ENCODE measurements around the gene PACC1. TPM values are rescaled to one million over a fixed set of nuclear protein-coding genes. Genes with fewer than 3 reads are reported as not detected.

PACC1 gene
- 10 to 100 TPM; 18.3 to 19.2 TPM for total RNA-seq

DNA sequence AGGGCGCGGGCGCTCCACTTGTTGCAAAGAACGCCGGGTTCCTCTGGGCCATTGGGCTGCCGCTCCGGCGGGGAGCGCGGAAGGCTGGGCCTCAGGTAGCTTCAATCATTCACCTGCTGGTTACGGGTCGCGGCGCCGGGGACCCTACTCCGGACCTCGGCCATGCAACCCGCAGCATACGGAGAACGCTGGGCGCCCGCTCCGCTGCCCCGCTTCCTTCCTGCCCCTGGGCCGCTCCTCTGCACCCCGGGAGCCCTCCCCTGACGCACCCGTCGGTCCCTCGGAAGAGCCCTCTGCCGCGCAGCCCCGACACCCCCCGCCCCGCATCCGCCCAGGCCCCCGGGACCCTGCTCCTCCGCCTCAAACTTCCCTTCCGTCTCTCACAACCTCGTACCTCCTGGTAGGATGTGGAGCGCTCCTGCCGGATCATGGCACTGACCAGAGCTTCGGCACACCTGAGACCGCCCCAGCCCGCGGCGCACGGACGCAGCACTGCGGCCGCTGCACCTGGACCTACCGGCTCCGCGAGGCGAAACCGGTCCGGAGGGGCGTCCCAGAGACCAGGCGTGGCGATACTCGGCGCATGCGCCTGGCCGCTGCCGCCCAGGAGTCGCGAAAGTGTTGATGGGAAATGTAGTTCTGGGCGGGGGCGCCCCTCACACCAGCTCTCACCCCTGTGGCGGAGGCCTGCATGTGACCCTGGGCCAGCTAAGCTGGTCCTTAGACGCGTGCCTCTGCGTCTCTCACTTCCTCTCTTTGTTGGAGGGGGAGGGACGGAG lies at the start of gene PACC1:
Gene PACC1 (minus strand): TSS at position 559 of the 779 bp plus-strand sequence. CDS start 129 bp downstream, at position 430.
- ChIA-PET POLR2A (interaction anchor here (1.1 to 2.0 kb wide), 2 partner anchors 15 to 19 kb away, joined by 3 to 5 read pairs; no protein-coding TSS in a partner anchor), CTCF (interaction anchor here (0.6 kb wide), 1 partner anchor 45 kb away, joined by 3 read pairs; no protein-coding TSS in a partner anchor)

GRCh38 chr1:212463565-212464285 lies 49.0 kb upstream of the PACC1 start:
- POLR2A ChIA-PET = no interaction called here

GRCh38 chr1:212461916-212462660 lies 47.4 kb upstream of the PACC1 start:
- CTCF ChIA-PET = no interaction called here
- POLR2A ChIA-PET = no interaction called here

More at GRCh38 chr1:212463565-212464285, 49.0 kb upstream of the PACC1 start:
- CTCF ChIA-PET = no interaction called here

- ChIA-PET CTCF (interaction anchor here (0.6 to 1.0 kb wide), 3 partner anchors 9 to 98 kb away, joined by 3 read pairs; no protein-coding TSS in a partner anchor), POLR2A (no interaction called here)
Observed at GRCh38 chr1:212460376-212460775, 45.7 kb upstream of the PACC1 start.

DNA sequence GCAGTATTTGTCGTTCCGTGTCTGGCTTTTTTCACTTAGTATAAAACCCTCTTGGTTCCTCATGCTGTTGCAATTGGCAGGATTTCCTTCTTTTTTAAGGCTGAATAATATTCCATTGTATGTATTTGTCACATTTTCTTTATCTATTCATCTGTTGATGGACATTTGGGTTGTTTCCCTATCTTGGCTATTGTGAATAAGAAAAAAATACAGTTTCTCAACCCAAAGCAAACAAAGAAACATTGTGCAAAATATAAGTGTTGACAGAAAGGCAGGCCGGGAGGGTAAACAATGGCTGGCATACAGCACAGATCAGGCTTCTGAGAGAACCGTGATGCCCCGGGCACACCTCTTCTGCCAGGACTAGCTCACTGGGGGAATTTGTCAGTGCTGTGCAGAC lies 45.0 kb upstream of the PACC1 start:
- POLR2A ChIA-PET = no interaction called here
- CTCF ChIA-PET = interaction anchor here (0.5 to 1.0 kb wide), 3 partner anchors 8 to 98 kb away, joined by 3 read pairs; no protein-coding TSS in a partner anchor

DNA sequence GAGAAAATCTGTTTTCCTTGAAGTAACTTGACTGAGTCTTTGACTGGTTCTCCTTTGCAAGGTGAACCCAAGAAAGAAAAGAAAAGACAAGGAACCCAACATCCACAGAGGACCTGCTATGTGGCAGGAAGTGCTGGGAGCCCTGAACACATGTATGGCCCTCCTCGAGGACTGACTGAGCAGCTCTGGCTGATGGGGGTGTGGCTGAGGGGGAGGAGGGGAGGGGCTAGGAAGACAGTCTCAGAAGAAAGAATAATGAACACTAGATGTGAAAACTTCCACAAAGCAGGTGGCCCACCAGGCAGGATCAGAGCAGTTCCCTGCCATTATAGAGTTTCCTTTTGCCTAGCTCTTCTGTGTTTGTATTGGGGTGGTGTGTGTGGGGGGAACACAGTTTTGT lies 44.1 kb upstream of the PACC1 start:
- ChIA-PET POLR2A (no interaction called here), CTCF (interaction anchor here (0.5 to 1.7 kb wide), 3 partner anchors 19 to 154 kb away, joined by 3 to 7 read pairs (median 3); no protein-coding TSS in a partner anchor)

DNA sequence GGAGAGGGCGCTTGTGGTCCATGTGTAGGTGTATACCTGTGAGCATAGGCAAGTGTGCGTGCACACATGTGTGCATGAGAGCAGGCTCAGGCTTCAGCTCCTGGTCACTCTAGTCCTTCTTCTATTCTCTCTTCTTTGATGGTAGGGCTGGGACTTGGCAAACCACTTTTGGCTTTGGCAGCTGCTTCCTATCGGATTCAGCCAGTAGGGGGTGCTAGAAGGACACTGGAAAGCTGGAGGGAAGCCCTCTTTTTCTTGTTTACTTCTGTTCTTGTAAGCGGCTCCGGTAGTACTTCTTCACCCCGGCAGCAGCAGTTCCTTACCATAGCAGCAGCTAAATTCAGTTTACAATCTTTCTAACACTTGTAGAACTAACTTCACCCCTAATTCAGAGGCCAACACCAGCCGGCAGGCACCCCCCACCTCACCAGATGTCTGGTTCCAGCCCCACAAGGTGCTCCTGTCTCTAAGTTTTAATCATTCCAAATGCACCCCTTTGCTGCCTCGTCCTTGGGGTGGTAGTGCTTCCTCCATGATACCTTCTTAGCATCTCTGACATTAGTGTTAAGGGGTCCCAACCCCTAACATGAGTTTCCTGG lies 43.2 kb upstream of the PACC1 start:
- CTCF ChIA-PET = interaction anchor here (0.7 to 3.5 kb wide), 19 partner anchors 8 to 777 kb away, joined by 3 to 32 read pairs (median 3); no protein-coding TSS in a partner anchor
- POLR2A ChIA-PET = no interaction called here

GRCh38 chr1:212455803-212456528 lies 41.3 kb upstream of the PACC1 start:
- POLR2A ChIA-PET = interaction anchor here (1.1 kb wide), 1 partner anchor 23 kb away, joined by 3 read pairs; the partner anchor contains the start of gene NENF

DNA sequence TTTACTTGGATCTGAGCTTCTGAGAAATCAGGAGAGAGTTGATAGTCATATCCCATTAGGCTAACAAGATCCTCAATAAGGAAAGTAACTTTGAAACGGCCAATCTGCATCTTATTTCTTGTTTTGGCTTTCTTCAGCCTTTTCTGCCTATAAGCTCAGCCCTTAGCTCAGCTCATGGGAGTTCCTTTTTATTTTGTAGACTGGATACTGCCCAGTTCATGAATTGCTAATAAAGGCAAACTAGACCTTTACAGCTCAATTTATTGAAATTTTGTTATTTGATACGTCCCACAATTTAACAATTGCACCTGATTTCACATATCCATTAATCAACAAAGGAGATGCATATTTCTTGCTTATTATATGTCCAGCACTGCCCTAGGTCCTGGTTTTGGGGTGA lies 40.7 kb upstream of the PACC1 start:
- POLR2A ChIA-PET = interaction anchor here (1.1 kb wide), 1 partner anchor 22 kb away, joined by 3 read pairs; the partner anchor contains the start of gene NENF
- CTCF ChIA-PET = interaction anchor here (0.9 to 3.5 kb wide), 30 partner anchors 9 to 780 kb away, joined by 3 to 32 read pairs (median 5); partner anchors contain the start of genes DTL, INTS7, NEK2 and NENF

More at GRCh38 chr1:212455803-212456528, 41.3 kb upstream of the PACC1 start:
- CTCF ChIA-PET = interaction anchor here (0.6 to 3.5 kb wide), 38 partner anchors 9 to 780 kb away, joined by 3 to 32 read pairs (median 4); partner anchors contain the start of genes DTL, INTS7, NEK2 and NENF

GRCh38 chr1:212454741-212455140 lies 40.1 kb upstream of the PACC1 start:
- ChIA-PET POLR2A (no interaction called here), CTCF (interaction anchor here (0.7 to 3.5 kb wide), 9 partner anchors 11 to 420 kb away, joined by 4 to 32 read pairs (median 7); partner anchors contain the start of genes DTL, INTS7 and NENF)

GRCh38 chr1:212453156-212453857 lies 38.6 kb upstream of the PACC1 start:
- ChIA-PET CTCF (interaction anchor here (0.6 to 0.7 kb wide), 2 partner anchors 81 to 86 kb away, joined by 3 read pairs; no protein-coding TSS in a partner anchor), POLR2A (no interaction called here)

DNA sequence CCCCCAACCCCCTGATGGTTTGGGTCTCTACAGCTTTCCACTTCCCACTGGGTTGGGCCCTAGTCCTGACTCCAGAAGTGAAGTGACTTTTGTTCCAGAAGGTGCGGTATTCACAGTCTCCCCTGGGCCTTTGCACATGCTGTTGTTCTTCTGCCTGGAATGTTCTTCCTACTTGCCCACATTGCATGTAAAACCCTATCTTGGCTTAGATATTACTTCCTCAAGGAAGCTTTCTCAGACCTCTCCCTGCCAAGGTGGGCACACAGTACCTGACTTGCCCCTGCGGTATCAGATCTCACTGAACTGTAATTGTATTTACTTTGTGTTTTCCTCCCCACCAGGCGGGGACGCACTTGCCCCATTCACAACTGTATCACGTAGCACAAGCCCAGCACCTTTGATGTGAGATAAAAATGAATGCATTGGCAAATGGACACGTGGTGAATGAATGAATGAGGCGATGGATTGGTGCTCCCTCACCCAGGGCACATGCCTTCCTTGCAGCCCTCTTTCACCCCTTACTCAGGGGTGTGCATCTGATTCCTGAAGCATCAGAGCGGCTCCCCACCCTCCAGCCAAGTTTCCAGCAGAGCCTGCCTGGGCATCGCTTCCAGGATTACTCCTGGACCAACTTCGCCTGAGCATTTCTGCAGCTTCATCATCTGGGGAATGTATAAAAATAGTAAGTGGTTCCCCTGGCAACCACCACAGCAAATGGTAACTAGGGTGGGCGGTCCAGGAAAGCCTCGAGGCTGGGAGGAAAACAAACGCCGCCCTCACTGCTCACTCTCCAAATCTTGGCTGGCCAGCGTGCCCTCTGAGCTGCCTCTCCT lies 37.9 kb upstream of the PACC1 start:
- ChIA-PET CTCF (no interaction called here), POLR2A (no interaction called here)

DNA sequence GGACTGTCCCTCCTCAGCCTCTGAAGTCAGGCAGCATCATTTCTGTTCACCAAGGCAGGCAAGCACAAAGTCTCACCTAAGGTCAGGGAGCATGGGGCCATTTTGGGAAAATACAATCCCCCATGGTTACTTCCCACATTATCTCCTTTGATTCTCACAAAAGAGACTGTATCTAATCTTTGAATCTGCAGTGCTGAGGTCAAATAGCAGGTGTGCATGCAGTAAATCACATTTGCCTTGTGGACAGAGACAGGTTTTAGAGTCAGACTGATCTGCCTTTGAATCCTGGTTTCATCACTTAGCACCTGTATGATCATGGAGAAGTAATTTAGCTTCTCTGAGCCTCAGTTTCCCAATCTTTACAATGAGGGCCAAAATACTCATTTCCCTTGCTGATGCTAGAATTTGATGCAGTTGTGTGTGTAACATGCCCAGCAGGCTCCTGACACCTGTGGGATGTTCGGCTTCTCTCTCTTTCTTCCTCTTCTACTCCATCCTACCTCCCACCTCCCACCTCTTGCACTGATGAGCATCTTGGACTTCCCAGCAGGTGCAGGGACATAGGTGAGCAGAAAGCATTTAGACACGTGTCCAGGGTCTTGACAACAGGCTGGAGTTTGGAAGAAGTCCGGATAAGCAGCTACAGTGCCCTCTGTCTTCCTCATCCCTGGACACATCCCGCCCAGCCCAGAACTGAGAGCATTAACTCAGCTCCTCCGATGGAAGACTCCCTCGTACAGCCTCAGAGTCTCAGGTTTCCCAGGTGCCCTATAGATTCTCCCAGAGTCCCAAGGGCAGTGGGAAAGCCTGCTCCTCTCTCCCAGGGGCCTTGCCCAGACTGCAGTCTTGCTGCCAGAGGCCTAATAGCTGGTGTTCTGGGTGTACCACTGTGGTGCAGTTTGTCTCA lies 37.0 kb upstream of the PACC1 start:
- CTCF ChIA-PET = interaction anchor here (1.1 kb wide), 1 partner anchor 8 kb away, joined by 3 read pairs; no protein-coding TSS in a partner anchor

GRCh38 chr1:212450331-212450881 lies 35.7 kb upstream of the PACC1 start:
- POLR2A ChIA-PET = no interaction called here
- CTCF ChIA-PET = interaction anchor here (1.1 kb wide), 1 partner anchor 10 kb away, joined by 3 read pairs; no protein-coding TSS in a partner anchor

More for the DNA sequence above, 37.0 kb upstream of the PACC1 start:
- POLR2A ChIA-PET = no interaction called here

DNA sequence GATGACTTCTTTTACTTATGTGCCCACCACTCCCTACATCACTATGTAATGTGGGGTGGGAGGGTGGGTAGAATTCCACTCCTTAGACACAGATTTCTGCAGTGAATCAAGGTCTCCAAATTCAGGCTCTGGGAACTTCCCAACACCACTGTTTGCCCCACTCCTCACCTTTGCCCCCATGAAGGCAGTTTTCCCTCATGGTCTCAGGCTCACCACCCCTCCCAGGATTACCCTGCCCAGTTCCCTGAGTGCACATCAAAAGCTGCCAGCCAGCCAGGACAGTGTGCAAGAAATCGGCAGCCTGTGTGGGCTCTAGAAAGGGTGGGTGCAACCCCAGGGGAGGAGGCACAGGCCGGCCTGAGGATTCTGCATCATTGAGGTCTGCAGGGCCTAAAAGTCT lies 32.8 kb upstream of the PACC1 start:
- ChIA-PET CTCF (interaction anchor here (1.4 kb wide), 1 partner anchor 9 kb away, joined by 4 read pairs; no protein-coding TSS in a partner anchor), POLR2A (no interaction called here)

Data from activated CD8-positive, alpha-beta memory T cell treated with anti-CD3 and anti-CD28 coated beads for 36 hours (primary cell).